ENCODE results near the gene EIF5A.
A peak's percentile ranks its signal among the peaks of the same experiment; 100 is the strongest.
"Not testable (repeated sequence)": the region's sequence is repeated elsewhere in the genome, so short reads cannot be mapped to it uniquely, and the experiment has no call there.

The EIF5A gene

GRCh38 chr17:7334938-7335538, 27.6 kb downstream of the EIF5A start:
- no peak overlapping the region for H2AK5ac ChIP-seq (ENCODE audit: low read length)
- H4K5ac ChIP-seq (ENCODE audit: low read length): no peak overlapping the region
- H3K36me3 ChIP-seq (ENCODE audit: control insufficient read depth, insufficient read depth, low read length): no peaks in the 10 kb centered on the region
- H3K4me3 ChIP-seq (ENCODE audit: low read length): no peak overlapping the region
- H3K9ac ChIP-seq (ENCODE audit: low read length): no peak overlapping the region
- H3K79me2 ChIP-seq (ENCODE audit: control insufficient read depth, insufficient read depth, low read length): no peaks in the 10 kb centered on the region
- H3K56ac ChIP-seq (ENCODE audit: low read length): no peak overlapping the region
- no peak overlapping the region for H2BK5ac ChIP-seq (ENCODE audit: low read length)
- H3K27me3 ChIP-seq (ENCODE audit: insufficient read depth, low read length, poor library complexity): no peaks in the 10 kb centered on the region
- H3K4ac ChIP-seq (ENCODE audit: low read depth, low read length): no peak overlapping the region
- H3K18ac ChIP-seq (ENCODE audit: low read length): no peak overlapping the region
- H3K23ac ChIP-seq (ENCODE audit: low read length): no peak overlapping the region
- no peaks in the 10 kb centered on the region for H3K79me1 ChIP-seq (ENCODE audit: low read length)
- peaks cover 5% of the 10 kb centered on the region for H3K4me1 ChIP-seq (ENCODE audit: control insufficient read depth, low read depth, low read length)
- H3K4me2 ChIP-seq (ENCODE audit: low read length): no peak overlapping the region
- H2BK120ac ChIP-seq (ENCODE audit: low read depth, low read length): no peak overlapping the region
- no CpG with 5 or more reads among the region's 3 CpGs for WGBS (ENCODE audit: extremely low coverage, insufficient coverage, low lambda C conversion rate)
- no peak overlapping the region for H3K27ac ChIP-seq (ENCODE audit: low read depth, low read length)
- no peak overlapping the region for H4K8ac ChIP-seq (ENCODE audit: low read depth, low read length)
- DNase-seq: no peak
- H2BK15ac ChIP-seq (replicated peaks; ENCODE audit: low read depth): no peak overlapping the region

- no CpG with 5 or more reads among the region's 13 CpGs for WGBS (ENCODE audit: extremely low coverage, insufficient coverage, low lambda C conversion rate)
Observed at GRCh38 chr17:7335765-7336164, 28.3 kb downstream of the EIF5A start.

GRCh38 chr17:7336240-7337175, 29.1 kb downstream of the EIF5A start, which contains the start of gene ACAP1:
Gene ACAP1 (plus strand): TSS chr17:7336529. CDS start chr17:7336735, 206 bp downstream.
- H2AK5ac ChIP-seq (ENCODE audit: low read length): no peak within 1 kb of the TSS
- H3K23ac ChIP-seq (ENCODE audit: low read length): no peak within 1 kb of the TSS
- peak within 1 kb of the TSS; percentile 51 for H3K9ac ChIP-seq (ENCODE audit: low read length)
- H3K36me3 ChIP-seq (ENCODE audit: control insufficient read depth, insufficient read depth, low read length): no peaks in the 10 kb centered on the region
- no peak within 1 kb of the TSS for H2BK120ac ChIP-seq (ENCODE audit: low read depth, low read length)
- peak within 1 kb of the TSS; percentile 73 for H3K56ac ChIP-seq (ENCODE audit: low read length)
- H4K8ac ChIP-seq (ENCODE audit: low read depth, low read length): no peak within 1 kb of the TSS
- H3K27me3 ChIP-seq (ENCODE audit: insufficient read depth, low read length, poor library complexity): no peaks in the 10 kb centered on the region
- peak within 1 kb of the TSS; percentile 38 for H3K27ac ChIP-seq (ENCODE audit: low read depth, low read length)
- no peaks in the 10 kb centered on the region for H3K79me2 ChIP-seq (ENCODE audit: control insufficient read depth, insufficient read depth, low read length)
- H4K5ac ChIP-seq (ENCODE audit: low read length): no peak within 1 kb of the TSS
- H3K4me1 ChIP-seq (ENCODE audit: control insufficient read depth, low read depth, low read length): peaks cover 5% of the 10 kb centered on the region
- H3K18ac ChIP-seq (ENCODE audit: low read length): peak within 1 kb of the TSS; percentile 3
- H2BK5ac ChIP-seq (ENCODE audit: low read length): peak within 1 kb of the TSS; percentile 43
- no peak within 1 kb of the TSS for H2BK15ac ChIP-seq (replicated peaks; ENCODE audit: low read depth)
- H3K4me2 ChIP-seq (ENCODE audit: low read length): peak within 1 kb of the TSS; percentile 13
- peak; percentile 61 for DNase-seq
- H3K4ac ChIP-seq (ENCODE audit: low read depth, low read length): no peak within 1 kb of the TSS
- H3K79me1 ChIP-seq (ENCODE audit: low read length): no peaks in the 10 kb centered on the region
- WGBS (ENCODE audit: extremely low coverage, insufficient coverage, low lambda C conversion rate): no CpG with 5 or more reads among the region's 17 CpGs
- H3K4me3 ChIP-seq (ENCODE audit: low read length): no peak within 1 kb of the TSS

More at GRCh38 chr17:7335765-7336164, 28.3 kb downstream of the EIF5A start:
- H3K27ac ChIP-seq (ENCODE audit: low read depth, low read length); H3K9ac ChIP-seq (ENCODE audit: low read length); H3K4me2 ChIP-seq (ENCODE audit: low read length); H3K4me1 ChIP-seq (ENCODE audit: control insufficient read depth, low read depth, low read length); H3K18ac ChIP-seq (ENCODE audit: low read length); DNase-seq; H3K27me3 ChIP-seq (ENCODE audit: insufficient read depth, low read length, poor library complexity); H3K79me2 ChIP-seq (ENCODE audit: control insufficient read depth, insufficient read depth, low read length); H2AK5ac ChIP-seq (ENCODE audit: low read length); H3K36me3 ChIP-seq (ENCODE audit: control insufficient read depth, insufficient read depth, low read length); H3K4ac ChIP-seq (ENCODE audit: low read depth, low read length); H2BK120ac ChIP-seq (ENCODE audit: low read depth, low read length); H3K79me1 ChIP-seq (ENCODE audit: low read length); H3K23ac ChIP-seq (ENCODE audit: low read length); H2BK5ac ChIP-seq (ENCODE audit: low read length); H2BK15ac ChIP-seq (replicated peaks; ENCODE audit: low read depth); H4K5ac ChIP-seq (ENCODE audit: low read length); H4K8ac ChIP-seq (ENCODE audit: low read depth, low read length); H3K4me3 ChIP-seq (ENCODE audit: low read length): not testable (repeated sequence)
- H3K56ac ChIP-seq (ENCODE audit: low read length): peak overlapping the region; percentile 7

GRCh38 chr17:7337600-7337999, 30.2 kb downstream of the EIF5A start:
- not testable (repeated sequence) for H3K36me3 ChIP-seq (ENCODE audit: control insufficient read depth, insufficient read depth, low read length); DNase-seq; H2BK15ac ChIP-seq (replicated peaks; ENCODE audit: low read depth); H3K9ac ChIP-seq (ENCODE audit: low read length); H3K4me1 ChIP-seq (ENCODE audit: control insufficient read depth, low read depth, low read length); H3K23ac ChIP-seq (ENCODE audit: low read length); H3K4me2 ChIP-seq (ENCODE audit: low read length); H3K4me3 ChIP-seq (ENCODE audit: low read length); H3K27me3 ChIP-seq (ENCODE audit: insufficient read depth, low read length, poor library complexity); H2BK5ac ChIP-seq (ENCODE audit: low read length); H3K4ac ChIP-seq (ENCODE audit: low read depth, low read length); H4K8ac ChIP-seq (ENCODE audit: low read depth, low read length); H2AK5ac ChIP-seq (ENCODE audit: low read length); H2BK120ac ChIP-seq (ENCODE audit: low read depth, low read length); H3K18ac ChIP-seq (ENCODE audit: low read length); H3K79me2 ChIP-seq (ENCODE audit: control insufficient read depth, insufficient read depth, low read length); H3K79me1 ChIP-seq (ENCODE audit: low read length); H3K27ac ChIP-seq (ENCODE audit: low read depth, low read length); H4K5ac ChIP-seq (ENCODE audit: low read length)
- WGBS (ENCODE audit: extremely low coverage, insufficient coverage, low lambda C conversion rate): no CpG with 5 or more reads among the region's 7 CpGs
- peak overlapping the region; percentile 34 for H3K56ac ChIP-seq (ENCODE audit: low read length)

- DNase-seq: no peak
- no peak overlapping the region for H3K27ac ChIP-seq (ENCODE audit: low read depth, low read length)
- H3K27me3 ChIP-seq (ENCODE audit: insufficient read depth, low read length, poor library complexity): no peaks in the 10 kb centered on the region
Observed at GRCh38 chr17:7340179-7340578, 32.8 kb downstream of the EIF5A start.

More at GRCh38 chr17:7340179-7340578, 32.8 kb downstream of the EIF5A start:
- Histone ChIP-seq H3K4me1 (ENCODE audit: control insufficient read depth, low read depth, low read length) (peaks cover 5% of the 10 kb centered on the region), H3K4ac (ENCODE audit: low read depth, low read length) (no peak overlapping the region), H3K79me2 (ENCODE audit: control insufficient read depth, insufficient read depth, low read length) (no peaks in the 10 kb centered on the region), H3K56ac (ENCODE audit: low read length) (no peak overlapping the region), H3K18ac (ENCODE audit: low read length) (no peak overlapping the region), H3K9ac (ENCODE audit: low read length) (no peak overlapping the region), H2BK15ac (replicated peaks; ENCODE audit: low read depth) (no peak overlapping the region), H4K8ac (ENCODE audit: low read depth, low read length) (no peak overlapping the region), H3K79me1 (ENCODE audit: low read length) (no peaks in the 10 kb centered on the region), H2AK5ac (ENCODE audit: low read length) (no peak overlapping the region), H3K4me3 (ENCODE audit: low read length) (no peak overlapping the region), H2BK5ac (ENCODE audit: low read length) (no peak overlapping the region), H3K36me3 (ENCODE audit: control insufficient read depth, insufficient read depth, low read length) (no peaks in the 10 kb centered on the region), H3K4me2 (ENCODE audit: low read length) (no peak overlapping the region), H4K5ac (ENCODE audit: low read length) (no peak overlapping the region), H3K23ac (ENCODE audit: low read length) (no peak overlapping the region), H2BK120ac (ENCODE audit: low read depth, low read length) (no peak overlapping the region)
- WGBS (ENCODE audit: extremely low coverage, insufficient coverage, low lambda C conversion rate): no CpG with 5 or more reads among the region's 2 CpGs

Data from mesendoderm (in vitro differentiated cells).